Calu3 (cell line): ENCODE results near the gene CACNB3. TPM values are rescaled to one million over a fixed set of nuclear protein-coding genes. Genes with fewer than 3 reads are reported as not detected.
"Not testable (repeated sequence)": the region's sequence is repeated elsewhere in the genome, so short reads cannot be mapped to it uniquely, and the experiment has no call there.

ENCODE experiments used
- BruUV-seq: library from RNA; stranded (reverse); fragments of 400-500 nt; replicated peaks from 2 replicates; lab custom pipeline; 2021; lab: Mats Ljungman, UMichigan
- CTCF ChIA-PET: fragments of 300-600 bp; sonication (Branson Sonifier 250); formaldehyde crosslinking; loops from one replicate; lab custom pipeline; 2022; ENCODE audit warnings: antibody characterized with exemption; lab: Charles Lee
- DNase-seq: peaks from one replicate; pipeline ENCODE4 v3.0.0; 2022
- H3K27ac Mint-ChIP-seq: one replicate; pipeline ENCODE4 v1.8.0; 2022; ENCODE audit warnings: mixed read lengths; ENCODE audit not compliant: unreplicated experiment
- H3K27me3 Mint-ChIP-seq: one replicate; pipeline ENCODE4 v1.8.0; 2022; ENCODE audit warnings: mixed read lengths; ENCODE audit not compliant: unreplicated experiment
- H3K36me3 Mint-ChIP-seq: one replicate; pipeline ENCODE4 v1.8.0; 2022; ENCODE audit warnings: mild to moderate bottlenecking, moderate library complexity, mixed read lengths; ENCODE audit not compliant: insufficient read depth, unreplicated experiment
- H3K4me1 Mint-ChIP-seq: one replicate; pipeline ENCODE4 v1.8.0; 2022; ENCODE audit warnings: mild to moderate bottlenecking, low read depth, mixed read lengths; ENCODE audit not compliant: unreplicated experiment
- H3K4me3 Mint-ChIP-seq: one replicate; pipeline ENCODE4 v1.8.0; 2022; ENCODE audit warnings: mild to moderate bottlenecking, low read depth, moderate library complexity, mixed read lengths; ENCODE audit not compliant: unreplicated experiment
- H3K9me3 Mint-ChIP-seq: one replicate; pipeline ENCODE4 v1.8.0; 2022; ENCODE audit warnings: low read depth, mixed read lengths; ENCODE audit not compliant: unreplicated experiment
- CTCF ChIP-seq: fragments of 200-600 bp; IDR thresholded peaks from one replicate; pipeline ENCODE4 v1.8.0; 2022; ENCODE audit warnings: antibody characterized with exemption; ENCODE audit not compliant: unreplicated experiment
- intact Hi-C: fragments of 100-400 bp; cut with micrococcal nuclease; formaldehyde crosslinking; loops from one replicate; pipeline ENCODE4 v1.10.0; 2022; ENCODE audit not compliant: unreplicated experiment
- total RNA-seq: library from RNA; stranded (reverse); gene quantifications from 2 replicates; pipeline ENCODE4 v1.2.3, GENCODE V29; 2022

The CACNB3 gene
- total RNA-seq, 1 experiment from 2014 or later: 21.1 TPM

DNA sequence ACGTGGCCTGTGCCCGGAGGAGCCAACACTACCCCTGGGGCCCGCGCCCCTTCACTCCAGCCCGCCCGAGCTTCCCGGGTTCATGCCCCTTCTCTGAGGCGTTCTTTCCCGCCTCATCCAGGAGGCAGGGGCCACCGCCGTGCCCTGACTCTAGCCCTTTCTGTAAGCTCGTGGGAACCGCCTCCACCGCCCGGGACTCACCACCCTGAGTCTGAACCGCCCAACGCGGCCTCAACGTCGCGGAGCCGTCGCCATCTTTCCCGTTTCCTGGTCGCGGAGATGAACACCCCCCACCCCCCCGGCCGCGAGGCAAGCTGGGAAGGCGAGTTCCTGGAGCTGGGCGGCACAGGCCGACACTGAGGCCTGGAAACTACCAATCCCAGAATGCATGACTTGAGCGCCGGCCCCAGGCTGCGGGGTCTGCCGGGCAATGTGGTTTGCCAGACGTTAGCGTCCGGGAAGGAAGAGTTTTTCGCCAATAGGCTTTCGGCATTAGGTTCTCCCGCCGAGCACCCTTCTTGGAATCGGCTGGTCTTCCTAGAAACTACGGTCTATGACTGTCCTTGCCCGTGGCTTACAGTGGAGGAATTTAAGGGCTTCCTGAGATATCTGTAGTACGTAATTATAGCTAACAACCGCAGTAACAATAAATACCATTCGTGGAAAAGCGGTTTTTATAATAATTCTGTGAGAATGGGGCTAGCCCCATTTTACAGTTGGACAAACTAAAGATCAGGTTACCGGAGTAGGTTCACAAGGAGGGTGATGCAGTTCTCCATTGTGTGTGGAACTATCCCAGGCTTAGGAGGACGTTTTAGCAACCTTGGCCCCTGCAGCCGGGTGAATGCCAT is 33.8 kb downstream of the CACNB3 start, which contains the start of gene DDX23:
Gene DDX23 (minus strand): TSS at position 281 of the 851 bp plus-strand sequence. CDS start 6,381 bp downstream, outside the sequence.
- peak; percentile 87 for DNase-seq
- no peaks in the 10 kb centered on the region for H3K27me3 Mint-ChIP-seq
- no TSS peak for BruUV-seq
- TF ChIP-seq CTCF: no peak
- peaks cover 46% of the 10 kb centered on the region for H3K36me3 Mint-ChIP-seq
- CTCF ChIA-PET: interaction anchor here (0.6 to 3.5 kb wide), 11 partner anchors 13 to 145 kb away, joined by 3 to 61 read pairs (median 5); partner anchors contain the start of genes FKBP11 and RND1
- no peaks in the 10 kb centered on the region for H3K9me3 Mint-ChIP-seq
- peak within 1 kb of the TSS; percentile 92 for H3K4me3 Mint-ChIP-seq
- peak within 1 kb of the TSS; percentile 95 for H3K27ac Mint-ChIP-seq
- peaks cover 28% of the 10 kb centered on the region for H3K4me1 Mint-ChIP-seq
- intact Hi-C loops: loop anchor here (5.0 to 10.0 kb wide), 2 partner anchors 123 to 145 kb away; partner anchors contain the start of genes DDN, WNT1 and WNT10B

DNA sequence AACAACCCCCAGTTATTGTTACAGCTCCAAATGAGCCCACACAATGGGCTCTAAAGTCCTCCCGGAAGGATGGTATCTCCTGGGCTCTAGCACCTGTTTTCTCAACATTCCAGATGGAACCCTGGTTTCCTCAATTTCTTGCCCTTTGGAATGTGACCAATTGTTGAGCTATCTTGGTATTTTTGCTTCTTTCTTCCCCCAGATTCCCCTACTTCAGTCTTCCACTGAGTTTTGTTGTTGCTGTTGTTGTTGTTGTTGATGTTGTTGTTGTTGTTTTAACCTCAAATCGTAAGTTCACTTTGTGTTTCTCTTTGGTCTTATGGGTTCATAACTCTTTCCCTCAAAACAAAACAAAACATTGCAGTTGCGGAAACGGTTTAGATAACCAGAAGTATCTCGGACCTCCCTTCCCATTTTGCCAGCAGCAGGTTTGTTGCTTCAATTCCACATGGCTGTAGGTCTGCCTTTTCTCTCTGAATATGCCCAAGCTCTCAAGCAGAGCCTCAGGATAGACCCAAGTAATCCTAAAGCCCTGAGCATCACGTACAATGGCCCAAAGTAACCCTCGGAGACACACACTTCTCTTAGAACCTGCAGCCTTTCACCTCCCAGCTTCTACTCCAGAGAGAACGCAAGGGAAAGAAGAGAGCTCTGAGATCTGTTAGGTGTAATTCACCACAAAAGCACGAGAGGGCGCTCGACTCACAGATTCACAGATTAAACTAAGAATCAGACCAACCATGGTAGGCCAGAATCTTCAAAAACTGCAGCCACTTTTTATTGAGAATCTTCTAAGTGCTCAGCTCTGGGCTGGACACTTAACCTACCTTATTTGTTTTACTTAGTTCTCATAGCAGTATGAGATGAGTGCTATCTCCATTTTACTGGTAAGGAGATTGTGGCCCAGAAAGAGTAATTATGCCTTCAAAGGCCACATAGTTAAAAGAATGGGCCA is 34.7 kb downstream of the CACNB3 start:
- H3K27ac Mint-ChIP-seq: peak overlapping the region; percentile 39
- H3K4me1 Mint-ChIP-seq: peaks cover 28% of the 10 kb centered on the region
- peak overlapping the region; percentile 92 for H3K4me3 Mint-ChIP-seq
- peak; percentile 54 for TF ChIP-seq CTCF
- no peaks in the 10 kb centered on the region for H3K9me3 Mint-ChIP-seq
- peaks cover 40% of the 10 kb centered on the region for H3K36me3 Mint-ChIP-seq
- no peaks in the 10 kb centered on the region for H3K27me3 Mint-ChIP-seq
- CTCF ChIA-PET: interaction anchor here (0.6 to 3.5 kb wide), 14 partner anchors 10 to 144 kb away, joined by 3 to 61 read pairs (median 4); partner anchors contain the start of genes FKBP11 and RND1
- intact Hi-C loops: loop anchor here (1.0 to 10.0 kb wide), 3 partner anchors 37 to 144 kb away; partner anchors contain the start of genes DDN, WNT1 and WNT10B
- no TSS peak for BruUV-seq
- DNase-seq: peak; percentile 77

DNA sequence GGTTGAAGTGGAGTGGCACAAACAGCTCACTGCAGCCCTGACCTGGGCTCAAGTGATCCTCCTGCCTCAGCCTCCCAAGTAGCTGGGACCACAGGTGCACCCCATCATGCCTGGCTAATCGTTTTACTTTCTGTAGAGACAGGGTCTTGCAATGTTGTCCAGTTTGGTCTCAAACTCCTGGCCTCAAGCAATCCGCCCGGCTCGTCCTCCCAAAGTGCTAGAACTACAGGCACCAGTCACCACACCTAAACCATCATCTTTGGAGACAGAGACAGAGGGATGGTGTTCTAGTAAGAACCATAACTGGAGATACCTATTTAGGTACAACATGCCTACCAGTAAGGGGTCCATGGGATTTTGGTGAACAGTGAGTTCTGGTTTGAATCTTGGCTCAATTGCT is 36.2 kb downstream of the CACNB3 start:
- BruUV-seq: no TSS peak
- intact Hi-C loops: loop anchor here (5.0 to 10.0 kb wide), 2 partner anchors 120 to 143 kb away; partner anchors contain the start of genes DDN, WNT1 and WNT10B
- no peak for TF ChIP-seq CTCF
- H3K27me3 Mint-ChIP-seq: no peaks in the 10 kb centered on the region
- peaks cover 28% of the 10 kb centered on the region for H3K4me1 Mint-ChIP-seq
- no peak overlapping the region for H3K27ac Mint-ChIP-seq
- no peak overlapping the region for H3K4me3 Mint-ChIP-seq
- peaks cover 37% of the 10 kb centered on the region for H3K36me3 Mint-ChIP-seq
- H3K9me3 Mint-ChIP-seq: no peaks in the 10 kb centered on the region
- CTCF ChIA-PET: interaction anchor here (3.5 kb wide), 1 partner anchor 36 kb away, joined by 61 read pairs; no protein-coding TSS in a partner anchor
- no peak for DNase-seq

- BruUV-seq, H3K27me3 Mint-ChIP-seq, DNase-seq, H3K9me3 Mint-ChIP-seq, H3K27ac Mint-ChIP-seq, CTCF ChIA-PET, H3K4me3 Mint-ChIP-seq: not testable (repeated sequence)
- intact Hi-C loops: loop anchor here (5.0 to 10.0 kb wide), 2 partner anchors 120 to 142 kb away; partner anchors contain the start of genes DDN, WNT1 and WNT10B
- H3K36me3 Mint-ChIP-seq: peaks cover 33% of the 10 kb centered on the region
- peaks cover 23% of the 10 kb centered on the region for H3K4me1 Mint-ChIP-seq
These were observed 36.6 kb downstream of the CACNB3 start for GRCh38 chr12:48854932-48855331.
